T follicular helper cell (primary cell): ENCODE results near the gene OR8B3.

Experiments
- DNase-seq: peaks from one replicate; pipeline ENCODE4 v3.0.0-alpha.2; 2020; ENCODE audit warnings: low read depth

Gene OR8B3

GRCh38 chr11:124376280-124376679 is 22.5 kb downstream of the OR8B3 start:
- no peak for DNase-seq

GRCh38 chr11:124359566-124359965 is 39.3 kb downstream of the OR8B3 start:
- no peak for DNase-seq

- no peak for DNase-seq
Observed at GRCh38 chr11:124346311-124346955, 52.4 kb downstream of the OR8B3 start.
